GM18508 (cell line): ENCODE data around the gene CDH23.
"Not testable (repeated sequence)": the region's sequence is repeated elsewhere in the genome, so short reads cannot be mapped to it uniquely, and the experiment has no call there.

Source experiments
- ATAC-seq: cut with Tn5 transposase; IDR thresholded peaks from one replicate; pipeline ENCODE4 v1.9.1; 2021; ENCODE audit warnings: moderate number of reproducible peaks; ENCODE audit not compliant: insufficient read depth, unreplicated experiment

Gene CDH23

DNA sequence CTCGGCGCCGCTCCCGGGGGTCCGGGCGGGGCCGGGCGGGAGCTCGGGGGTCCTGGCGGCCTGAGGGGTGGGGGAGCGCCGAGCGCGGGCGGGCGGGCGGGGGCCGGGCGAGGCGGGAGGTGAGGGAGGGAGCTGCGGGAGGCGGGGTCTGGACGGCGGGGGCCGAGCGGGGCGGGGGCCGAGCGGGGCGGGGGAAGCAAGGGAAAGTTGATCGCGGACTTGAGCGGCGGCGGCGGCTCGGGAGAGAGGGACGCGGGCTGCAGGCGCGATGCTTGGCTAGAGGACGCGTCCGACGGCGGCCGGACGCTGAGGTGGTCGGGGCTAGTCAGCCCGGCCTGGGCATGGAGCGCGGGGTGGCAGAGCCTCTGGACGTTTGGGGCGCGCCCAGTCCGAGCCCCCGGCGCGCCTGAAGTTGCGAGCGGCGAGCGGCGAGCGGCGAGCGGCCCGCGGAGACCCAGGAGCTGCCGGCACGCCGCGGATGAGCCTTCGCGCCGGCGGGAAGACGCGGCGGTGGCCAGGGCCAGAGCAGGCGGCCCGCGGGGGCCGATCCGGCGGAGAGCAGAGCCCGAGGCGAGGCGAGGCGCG lies at the start of gene CDH23:
Gene CDH23 (plus strand): TSS at position 210 of the 585 bp plus-strand sequence. CDS start 42,912 bp downstream, outside the sequence.
- no peak for ATAC-seq

DNA sequence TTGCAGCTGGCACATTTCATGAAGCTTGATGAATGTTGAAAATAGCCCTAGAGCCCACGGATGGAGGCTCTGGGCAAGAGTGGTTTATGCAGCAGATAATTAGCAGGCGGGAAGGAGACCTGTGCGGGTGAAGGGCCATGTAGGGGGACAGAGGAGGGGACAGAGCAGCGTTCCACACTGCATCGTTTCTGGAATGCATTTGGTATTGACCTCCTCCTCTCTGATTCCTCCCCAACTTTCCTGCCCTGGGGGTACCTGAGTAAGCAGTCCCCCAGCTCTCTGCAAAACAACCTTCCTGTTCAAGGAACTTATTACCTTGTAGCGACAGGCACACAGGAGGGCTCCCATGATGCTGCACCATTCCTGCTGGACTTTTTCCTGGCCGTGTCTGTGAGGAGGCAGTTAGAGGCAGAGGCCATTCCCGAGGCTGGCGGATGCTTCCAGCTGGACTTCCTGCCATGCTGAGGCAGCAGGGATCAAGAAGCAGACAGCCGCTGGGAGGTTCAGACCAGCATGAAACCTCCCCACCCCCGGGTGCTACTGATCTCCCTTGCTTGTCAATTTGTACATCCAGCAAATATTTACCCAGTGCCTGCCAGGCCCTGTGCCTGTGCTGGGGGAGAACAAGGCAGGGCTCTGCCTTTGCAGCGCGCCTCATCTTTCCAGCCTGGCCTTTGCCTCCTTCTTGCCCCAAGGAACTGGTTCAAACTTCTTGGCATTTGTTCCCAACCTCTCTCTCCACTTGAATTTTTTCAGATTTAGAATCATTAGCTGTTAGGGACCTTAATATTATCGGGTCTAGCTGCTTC lies 48.9 kb upstream of the CDH23 start:
- no peak for ATAC-seq

DNA sequence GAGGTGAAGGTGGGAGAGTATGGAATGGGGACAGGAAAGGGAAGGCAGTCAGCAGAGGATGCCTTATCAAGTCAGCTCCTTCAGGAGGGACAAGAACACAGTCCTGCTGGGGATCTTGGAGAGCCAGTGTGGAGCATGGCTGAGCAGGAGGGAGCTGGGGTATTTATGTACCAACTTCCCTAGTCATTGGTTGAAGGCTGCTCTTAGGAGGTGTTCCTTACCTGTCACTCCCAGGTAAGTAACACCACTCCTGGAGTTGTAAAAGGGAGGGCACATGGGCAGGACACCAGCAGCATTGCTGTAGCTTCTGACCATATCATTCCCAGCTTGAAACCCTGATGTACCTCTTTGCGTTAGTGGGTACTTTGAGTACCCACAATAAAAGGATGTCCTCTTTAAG lies 47.9 kb upstream of the CDH23 start:
- ATAC-seq, result no peak

DNA sequence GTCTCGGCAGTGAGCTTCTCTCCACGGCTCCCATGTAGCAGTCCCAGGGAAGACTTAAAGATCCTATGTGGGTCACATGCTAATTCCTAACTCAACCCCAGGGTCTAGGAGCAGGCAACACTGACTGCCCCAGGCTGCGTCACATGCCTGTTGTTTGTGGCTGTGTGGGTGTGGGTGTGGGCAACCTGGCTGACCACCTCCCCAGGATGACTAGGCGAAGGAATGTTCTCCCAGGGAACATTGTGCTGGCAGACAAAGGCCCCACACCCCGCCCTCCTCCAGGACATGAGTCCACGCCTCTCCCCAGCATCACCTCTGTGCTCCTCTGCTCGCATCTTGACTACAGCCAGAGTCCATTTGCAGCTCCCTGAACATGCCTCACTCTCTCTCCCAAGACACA lies 47.3 kb upstream of the CDH23 start:
- ATAC-seq, result no peak

DNA sequence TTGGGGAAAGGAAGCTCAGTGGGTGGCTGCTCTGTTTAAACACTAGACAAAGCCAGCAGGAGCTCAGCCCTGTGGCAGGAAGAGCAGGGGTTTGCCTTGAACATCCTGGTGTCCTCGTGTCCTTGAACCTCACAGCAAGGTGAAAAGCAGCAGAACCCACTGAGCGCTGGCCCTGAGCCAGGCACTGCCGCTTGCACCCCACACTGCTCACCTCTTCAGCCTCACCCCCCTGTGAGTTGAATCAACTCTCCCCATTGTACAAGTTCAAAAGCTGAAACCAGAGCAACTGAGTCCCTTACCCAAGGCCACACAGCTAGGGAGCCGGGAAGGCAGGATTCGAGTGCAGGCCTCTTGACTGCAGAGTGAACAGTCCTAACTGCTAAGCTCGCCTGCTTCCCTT lies 45.6 kb upstream of the CDH23 start:
- ATAC-seq, result no peak

DNA sequence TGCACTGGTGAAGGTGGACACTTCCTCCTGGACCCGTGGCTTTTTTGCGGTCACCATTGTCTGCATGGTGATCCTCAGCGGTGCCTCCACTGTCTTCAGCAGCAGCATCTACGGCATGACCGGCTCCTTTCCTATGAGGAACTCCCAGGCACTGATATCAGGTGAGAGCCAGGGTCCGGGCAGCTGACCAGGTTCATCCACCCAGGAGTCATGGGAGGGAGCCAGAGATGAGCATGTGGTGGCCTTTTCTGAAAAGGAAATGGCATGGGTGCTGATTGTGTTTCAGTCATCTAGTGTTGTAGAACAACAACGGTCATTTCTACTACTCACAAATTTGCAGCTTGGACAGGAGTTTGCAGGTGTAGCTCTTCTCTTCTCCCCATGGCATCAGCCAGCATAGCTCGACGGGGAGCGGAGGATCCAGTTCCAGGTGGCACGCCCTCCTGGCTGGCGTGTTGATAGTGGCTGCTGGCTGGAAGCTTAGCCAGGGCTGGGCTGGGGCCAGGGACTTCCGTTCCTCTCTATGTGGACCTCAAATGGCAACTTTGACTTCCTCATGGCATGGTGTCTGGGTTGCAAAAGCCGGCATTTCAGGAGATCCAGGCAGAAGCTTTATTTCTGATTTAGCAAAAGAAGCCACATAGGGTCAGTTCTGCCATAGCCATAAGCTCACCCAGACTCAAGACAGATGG lies 44.9 kb upstream of the CDH23 start:
- no peak for ATAC-seq

DNA sequence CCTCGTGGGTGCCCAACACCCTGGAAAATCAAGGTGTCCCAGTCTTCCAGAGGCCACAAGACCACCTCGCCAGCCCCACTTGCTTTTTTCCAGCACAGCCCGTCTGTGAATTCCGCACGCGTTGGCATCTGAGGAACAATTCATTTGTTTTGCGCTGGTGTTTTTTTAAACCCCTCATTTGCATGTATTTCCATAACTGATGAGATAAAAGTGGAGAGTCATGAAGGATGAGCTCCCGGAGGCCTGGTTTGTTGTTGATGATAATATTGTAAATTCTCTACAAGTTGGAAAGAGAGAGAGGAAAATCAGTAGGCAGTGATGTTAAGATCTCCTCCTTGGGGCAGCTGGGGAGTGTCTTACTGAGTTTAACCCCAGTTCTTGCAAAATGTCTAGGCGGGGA lies 43.1 kb upstream of the CDH23 start:
- no peak for ATAC-seq

DNA sequence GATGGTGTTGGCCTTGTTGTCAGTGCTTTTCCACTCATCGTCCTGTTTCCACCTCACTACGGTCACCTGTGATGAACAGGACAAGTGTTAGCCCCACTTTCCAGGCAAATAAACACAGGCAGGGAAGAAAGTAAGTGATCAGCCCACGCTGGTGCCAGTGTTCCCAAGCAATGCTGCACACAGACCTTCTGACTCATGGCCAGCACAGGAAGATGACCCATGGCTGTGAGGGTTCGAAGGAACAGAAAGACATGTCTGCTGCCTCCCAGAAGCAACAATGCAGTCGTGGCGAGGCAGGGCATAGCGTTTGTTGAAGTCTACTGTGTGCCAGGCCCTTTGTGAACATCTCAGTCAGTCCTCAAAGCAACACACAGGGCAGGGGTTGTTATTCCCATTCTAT lies 41.9 kb upstream of the CDH23 start:
- no peak for ATAC-seq

DNA sequence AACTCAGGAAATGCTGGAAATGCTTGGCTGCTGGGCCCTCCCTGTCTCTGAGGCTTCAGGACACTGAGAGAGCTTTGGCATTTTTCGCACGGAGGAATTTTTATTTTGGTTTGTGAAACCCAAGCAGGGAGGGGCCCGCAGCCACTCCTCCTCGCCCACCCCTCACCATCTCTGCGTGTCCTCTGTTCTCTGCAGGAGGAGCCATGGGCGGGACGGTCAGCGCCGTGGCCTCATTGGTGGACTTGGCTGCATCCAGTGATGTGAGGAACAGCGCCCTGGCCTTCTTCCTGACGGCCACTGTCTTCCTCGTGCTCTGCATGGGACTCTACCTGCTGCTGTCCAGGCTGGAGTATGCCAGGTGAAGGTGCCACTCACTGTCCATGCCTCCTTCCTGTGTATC lies 40.8 kb upstream of the CDH23 start:
- no peak for ATAC-seq

DNA sequence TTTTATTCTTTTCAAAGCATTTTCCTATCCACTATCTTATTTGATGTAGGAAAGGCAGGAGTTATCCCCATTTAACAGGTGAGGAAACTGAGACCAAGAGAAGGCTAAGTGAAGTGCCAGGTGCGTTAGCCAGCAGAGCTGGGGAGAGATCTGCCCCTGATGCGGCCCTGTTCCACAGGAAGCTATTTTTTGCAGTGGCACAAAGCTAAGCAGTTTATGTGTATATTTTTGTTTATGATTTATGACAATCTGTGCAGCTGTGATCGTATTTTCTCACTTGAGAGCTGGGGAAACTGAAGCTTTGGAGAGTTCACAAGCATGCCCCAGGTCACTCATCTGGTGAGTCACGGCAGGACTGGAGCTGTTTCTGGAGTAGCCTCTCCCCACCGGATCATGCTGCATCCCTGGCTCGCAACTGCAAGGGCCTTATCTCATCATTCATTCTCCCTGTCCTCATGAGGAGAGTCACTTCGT lies 38.9 kb upstream of the CDH23 start:
- ATAC-seq, result no peak

DNA sequence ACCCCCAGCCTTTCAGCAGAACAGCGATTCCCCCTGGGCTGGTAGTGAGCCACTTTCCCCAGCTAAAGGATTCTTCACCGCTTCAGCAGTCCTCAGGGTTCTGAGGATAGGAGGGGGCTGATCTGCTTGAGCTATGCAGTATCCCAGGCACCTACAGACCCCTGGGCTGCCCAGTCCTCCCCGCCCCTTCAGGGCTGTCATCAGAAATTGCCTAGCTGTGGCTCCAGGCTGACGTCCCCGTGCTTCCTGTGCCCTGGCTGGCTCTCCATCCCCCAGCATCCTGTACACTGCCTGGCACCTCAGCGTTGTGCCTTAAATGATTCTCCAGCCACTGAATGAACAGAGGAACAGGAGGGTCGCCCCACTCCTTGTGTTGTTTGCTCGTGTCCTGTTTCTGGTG lies 38.4 kb upstream of the CDH23 start:
- no peak for ATAC-seq

DNA sequence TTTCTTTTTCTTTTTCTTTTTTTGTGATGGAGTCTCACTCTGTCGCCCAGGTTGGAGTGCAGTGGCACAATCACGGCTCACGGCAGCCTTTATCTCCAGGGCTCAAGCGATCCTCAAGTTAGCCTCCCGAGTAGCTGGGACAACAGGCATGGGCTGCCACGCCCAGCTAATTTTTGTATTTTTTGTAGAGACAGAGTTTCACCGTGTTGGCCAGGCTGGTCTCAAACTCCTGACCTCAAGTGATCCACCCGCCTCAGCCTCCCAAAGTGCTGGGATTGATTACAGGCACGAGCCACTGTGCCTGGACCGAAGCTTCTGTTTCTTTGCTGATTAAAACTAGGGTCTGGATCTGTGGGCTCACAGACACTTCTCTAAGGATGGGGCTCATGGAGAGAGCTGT lies 37.8 kb upstream of the CDH23 start:
- not testable (repeated sequence) for ATAC-seq

DNA sequence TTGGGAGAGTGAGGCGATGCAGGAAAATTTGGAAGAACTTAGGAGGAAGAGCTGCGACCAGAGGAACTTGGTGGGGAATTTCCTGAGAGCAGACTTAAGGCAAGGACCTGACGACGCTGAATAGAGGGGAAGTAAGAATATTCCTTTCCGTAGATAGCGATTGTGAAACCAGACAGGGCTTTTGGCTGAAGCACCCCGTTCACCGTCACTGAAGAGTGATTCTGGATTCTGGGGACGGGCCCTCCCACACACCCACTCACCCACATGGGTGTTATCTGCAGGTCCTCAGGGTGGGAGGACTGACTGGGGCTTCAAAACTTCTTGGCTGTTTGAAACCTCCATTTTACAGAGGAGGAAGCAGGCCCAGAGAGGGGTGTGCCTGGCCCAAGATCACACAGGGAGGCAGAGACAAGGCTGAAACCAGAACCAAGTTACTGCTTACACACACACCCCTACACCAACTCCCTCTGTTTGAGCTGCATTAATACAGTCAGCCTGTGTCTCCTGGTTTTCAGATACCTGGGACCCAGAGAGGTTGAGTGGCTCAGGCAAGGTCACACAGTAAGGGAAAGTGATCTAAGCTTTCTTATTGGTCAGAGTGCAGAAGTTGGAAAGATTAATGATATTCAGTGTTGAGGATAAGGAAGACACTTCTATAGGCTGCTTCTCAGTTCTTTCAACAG lies 37.2 kb upstream of the CDH23 start:
- ATAC-seq, result no peak

DNA sequence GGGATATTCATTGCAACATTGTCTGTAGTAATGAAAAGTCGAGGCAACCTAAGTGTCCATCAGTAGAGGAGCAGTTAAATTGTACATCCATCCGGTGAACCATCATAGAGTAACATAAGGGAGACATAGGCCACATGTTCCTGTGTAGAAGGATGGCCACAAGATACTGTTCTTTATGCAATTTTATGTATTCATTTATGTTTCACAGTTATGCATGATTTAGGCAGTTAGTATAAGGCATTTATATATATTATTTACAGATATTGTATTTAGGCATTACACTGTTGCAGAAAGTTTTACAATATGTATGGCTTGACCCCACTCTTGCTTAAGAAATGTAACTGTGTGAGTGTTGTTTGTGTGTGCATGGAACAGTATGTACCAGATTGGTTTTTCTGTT lies 36.0 kb upstream of the CDH23 start:
- ATAC-seq, result no peak

DNA sequence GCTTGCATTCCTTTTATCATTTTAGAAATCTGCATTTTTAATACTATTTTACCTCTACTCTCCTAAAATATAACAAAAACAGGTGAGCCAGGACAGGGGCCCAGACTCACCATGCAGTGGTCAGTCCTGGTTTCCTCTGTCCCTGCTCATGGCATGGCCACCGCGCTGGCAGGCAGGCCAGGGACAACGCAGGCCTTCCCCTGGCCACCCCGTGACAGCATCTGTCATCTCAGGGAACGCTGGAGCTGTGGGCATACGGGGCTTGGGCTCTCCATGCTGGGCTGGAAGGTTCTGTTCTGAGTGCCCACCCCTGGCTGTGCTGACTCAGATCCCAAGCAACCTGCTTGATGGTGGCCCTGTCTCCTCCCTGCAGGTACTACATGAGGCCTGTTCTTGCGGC lies 35.1 kb upstream of the CDH23 start:
- no peak for ATAC-seq

DNA sequence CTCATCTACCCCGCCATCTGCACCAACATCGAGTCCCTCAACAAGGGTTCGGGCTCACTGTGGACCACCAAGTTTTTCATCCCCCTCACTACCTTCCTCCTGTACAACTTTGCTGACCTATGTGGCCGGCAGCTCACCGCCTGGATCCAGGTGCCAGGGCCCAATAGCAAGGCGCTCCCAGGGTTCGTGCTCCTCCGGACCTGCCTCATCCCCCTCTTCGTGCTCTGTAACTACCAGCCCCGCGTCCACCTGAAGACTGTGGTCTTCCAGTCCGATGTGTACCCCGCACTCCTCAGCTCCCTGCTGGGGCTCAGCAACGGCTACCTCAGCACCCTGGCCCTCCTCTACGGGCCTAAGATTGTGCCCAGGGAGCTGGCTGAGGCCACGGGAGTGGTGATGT lies 34.6 kb upstream of the CDH23 start:
- no peak for ATAC-seq

DNA sequence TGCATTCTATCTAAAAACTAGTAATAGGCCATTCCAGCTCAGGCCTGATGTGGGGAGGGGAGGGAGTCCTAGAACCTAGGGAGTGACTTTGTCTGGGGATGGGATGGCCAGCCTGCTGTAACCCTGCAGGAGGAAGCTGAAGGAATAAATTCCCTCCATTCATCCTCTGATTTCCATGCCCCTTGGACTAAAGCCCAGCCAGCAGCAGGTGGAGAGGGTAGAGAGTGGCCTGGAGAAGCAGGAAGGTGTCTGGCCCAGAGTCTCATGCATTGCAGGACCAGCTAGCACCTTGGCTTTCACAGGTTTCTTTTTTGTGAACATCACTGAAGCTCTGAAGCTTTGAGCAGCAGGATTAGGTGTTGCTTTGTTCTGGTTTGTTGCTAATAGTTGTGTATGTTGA lies 32.8 kb upstream of the CDH23 start:
- no peak for ATAC-seq

DNA sequence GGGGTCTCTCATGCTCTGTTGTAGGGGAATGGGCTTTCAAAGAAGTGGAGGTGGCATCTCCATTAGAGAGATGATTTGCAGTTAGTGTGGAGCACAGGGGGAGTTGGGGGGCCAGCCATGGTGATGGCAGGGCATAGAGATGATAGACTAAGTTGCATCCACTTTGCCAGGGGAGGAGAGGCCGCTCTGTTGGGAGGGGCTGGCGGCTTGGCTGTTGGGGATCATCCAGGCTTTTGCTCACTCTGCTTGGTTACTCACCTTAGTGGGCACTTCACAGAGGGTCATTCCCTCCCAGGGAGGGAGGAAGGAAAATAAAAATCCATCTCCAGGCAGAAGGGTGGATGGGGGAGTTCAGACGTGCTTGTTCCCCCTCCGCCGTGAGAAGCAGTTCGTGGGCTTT lies 31.4 kb upstream of the CDH23 start:
- no peak for ATAC-seq

DNA sequence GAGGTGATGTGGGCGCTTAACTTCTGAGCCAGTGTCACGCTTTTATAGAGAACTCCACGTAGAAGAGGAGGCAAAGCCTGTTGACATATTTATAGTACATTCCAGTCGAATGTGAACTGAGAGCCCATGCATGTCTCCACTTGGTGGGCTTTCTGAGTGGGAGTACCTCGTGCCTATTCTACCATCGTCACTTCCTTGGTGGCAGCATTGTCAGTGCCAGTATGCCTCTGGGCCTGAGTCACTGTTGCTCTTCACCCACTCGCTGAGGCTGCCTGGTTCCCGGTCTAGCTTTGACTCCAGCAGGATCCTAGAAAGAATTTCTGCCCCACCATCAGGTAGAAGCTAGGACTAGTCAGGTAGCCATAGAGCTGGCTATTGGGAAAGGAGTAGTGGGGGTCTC lies 30.0 kb upstream of the CDH23 start:
- ATAC-seq, result no peak

DNA sequence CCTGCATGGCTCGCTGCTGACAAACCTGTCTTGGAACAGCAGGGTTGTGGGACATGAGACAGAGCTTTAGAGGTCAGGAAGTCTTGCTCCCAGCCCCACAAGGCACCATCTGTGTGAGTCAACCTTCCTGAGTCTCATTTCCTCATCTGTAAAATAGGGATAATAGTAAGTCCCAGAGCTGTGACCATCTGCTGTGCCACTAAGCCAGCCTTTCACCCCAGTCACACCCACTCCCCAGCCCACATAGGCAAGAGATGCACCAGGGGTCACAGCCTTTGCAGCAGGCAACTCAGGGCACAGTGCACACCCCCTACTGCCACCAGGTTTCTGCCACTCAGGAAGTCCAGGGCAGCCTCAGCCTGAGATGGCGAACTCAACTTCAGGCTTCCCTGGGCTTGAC lies 29.4 kb upstream of the CDH23 start:
- ATAC-seq, result no peak

DNA sequence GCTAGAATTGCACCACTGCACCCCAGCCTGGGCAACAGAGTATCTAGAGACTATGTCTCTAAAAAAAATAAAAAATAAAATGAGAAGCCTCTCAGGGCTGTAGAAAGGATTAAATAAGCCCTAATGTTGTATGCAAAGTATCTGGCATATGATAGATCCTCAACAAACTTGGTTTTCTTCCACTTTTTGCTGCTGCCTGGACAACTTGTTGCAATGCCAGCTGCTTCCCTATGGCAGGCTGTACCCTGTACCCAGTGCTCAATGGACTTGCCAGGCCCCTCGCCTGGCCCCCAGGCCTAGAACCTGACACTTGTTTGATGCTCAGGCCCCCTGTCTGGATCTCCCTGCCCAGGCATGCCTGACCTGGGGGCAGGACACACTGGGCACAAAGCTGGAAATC lies 28.5 kb upstream of the CDH23 start:
- no peak for ATAC-seq
